ENCODE measurements around the gene COQ7. TPM values are rescaled to one million over a fixed set of nuclear protein-coding genes. Genes with fewer than 3 reads are reported as not detected.
A peak's percentile ranks its signal among the peaks of the same experiment; 100 is the strongest.

The COQ7 gene
- 10 to 100 TPM; 13.3 to 16.3 TPM for total RNA-seq

- POLR2A ChIA-PET = interaction anchor here (0.6 to 1.2 kb wide), 8 partner anchors 9 to 1782 kb away, joined by 3 to 5 read pairs (median 4); partner anchors contain the start of genes ARL6IP1 and VPS35L
- H3K4me1 Mint-ChIP-seq = peaks cover 8% of the 10 kb centered on the region
Measured at GRCh38 chr16:19067349-19068236, at the start of gene COQ7. COQ7 (plus strand) TSS chr16:19067614; CDS start chr16:19067665, 51 bp downstream.

GRCh38 chr16:19020689-19021088, 46.7 kb upstream of the COQ7 start:
- no peak for DNase-seq
- no peaks in the 10 kb centered on the region for H3K36me3 Mint-ChIP-seq
- H3K27me3 Mint-ChIP-seq = peaks cover 3% of the 10 kb centered on the region
- POLR2A ChIA-PET = no interaction called here
- H3K27ac Mint-ChIP-seq = no peak overlapping the region
- no peak for ATAC-seq (ENCODE audit: low read depth)
- no peaks in the 10 kb centered on the region for H3K9me3 Mint-ChIP-seq
- no peak overlapping the region for H3K4me3 Mint-ChIP-seq
- H3K4me1 Mint-ChIP-seq = no peaks in the 10 kb centered on the region

More at GRCh38 chr16:19067349-19068236, at the start of gene COQ7:
- no peaks in the 10 kb centered on the region for H3K36me3 Mint-ChIP-seq
- H3K27ac Mint-ChIP-seq = peak within 1 kb of the TSS; percentile 91
- peak within 1 kb of the TSS; percentile 90 for H3K4me3 Mint-ChIP-seq
- no peaks in the 10 kb centered on the region for H3K9me3 Mint-ChIP-seq
- no peaks in the 10 kb centered on the region for H3K27me3 Mint-ChIP-seq
- peak; percentile 96 for DNase-seq
- ATAC-seq (ENCODE audit: low read depth) = peak; percentile 94

- ATAC-seq (ENCODE audit: low read depth) = no peak
- H3K4me1 Mint-ChIP-seq = no peaks in the 10 kb centered on the region
- no peaks in the 10 kb centered on the region for H3K36me3 Mint-ChIP-seq
- H3K4me3 Mint-ChIP-seq = no peak overlapping the region
- no peaks in the 10 kb centered on the region for H3K9me3 Mint-ChIP-seq
- H3K27me3 Mint-ChIP-seq = peaks cover 3% of the 10 kb centered on the region
- POLR2A ChIA-PET = no interaction called here
- no peak overlapping the region for H3K27ac Mint-ChIP-seq
- DNase-seq = no peak
Measured at GRCh38 chr16:19021747-19022146, 45.7 kb upstream of the COQ7 start.

- DNase-seq (no peak), ATAC-seq (ENCODE audit: low read depth) (no peak)
- H3K27ac Mint-ChIP-seq = no peak overlapping the region
- H3K4me1 Mint-ChIP-seq = no peaks in the 10 kb centered on the region
- no peaks in the 10 kb centered on the region for H3K36me3 Mint-ChIP-seq
- no peaks in the 10 kb centered on the region for H3K9me3 Mint-ChIP-seq
- no peaks in the 10 kb centered on the region for H3K27me3 Mint-ChIP-seq
- POLR2A ChIA-PET = no interaction called here
- no peak overlapping the region for H3K4me3 Mint-ChIP-seq
Measured at GRCh38 chr16:19027416-19027815, 40.0 kb upstream of the COQ7 start.

GRCh38 chr16:19029980-19030379, 37.4 kb upstream of the COQ7 start:
- DNase-seq = no peak
- Mint-ChIP-seq H3K9me3 (no peaks in the 10 kb centered on the region), H3K27ac (no peak overlapping the region), H3K27me3 (peaks cover 2% of the 10 kb centered on the region), H3K4me1 (no peaks in the 10 kb centered on the region), H3K4me3 (no peak overlapping the region), H3K36me3 (no peaks in the 10 kb centered on the region)
- no peak for ATAC-seq (ENCODE audit: low read depth)
- POLR2A ChIA-PET = no interaction called here

- no peak overlapping the region for H3K27ac Mint-ChIP-seq
- H3K4me1 Mint-ChIP-seq = no peaks in the 10 kb centered on the region
- no peaks in the 10 kb centered on the region for H3K36me3 Mint-ChIP-seq
- no peak for DNase-seq
- H3K27me3 Mint-ChIP-seq = peaks cover 2% of the 10 kb centered on the region
- H3K4me3 Mint-ChIP-seq = no peak overlapping the region
- POLR2A ChIA-PET = no interaction called here
- no peak for ATAC-seq (ENCODE audit: low read depth)
- no peaks in the 10 kb centered on the region for H3K9me3 Mint-ChIP-seq
Measured at GRCh38 chr16:19031738-19032137, 35.7 kb upstream of the COQ7 start.

GRCh38 chr16:19033761-19034160, 33.7 kb upstream of the COQ7 start:
- no peak for ATAC-seq (ENCODE audit: low read depth)
- H3K4me1 Mint-ChIP-seq = no peaks in the 10 kb centered on the region
- peaks cover 2% of the 10 kb centered on the region for H3K27me3 Mint-ChIP-seq
- no peak overlapping the region for H3K4me3 Mint-ChIP-seq
- H3K9me3 Mint-ChIP-seq = no peaks in the 10 kb centered on the region
- DNase-seq = no peak
- H3K36me3 Mint-ChIP-seq = no peaks in the 10 kb centered on the region
- H3K27ac Mint-ChIP-seq = no peak overlapping the region
- POLR2A ChIA-PET = no interaction called here

- POLR2A ChIA-PET = no interaction called here
- no peaks in the 10 kb centered on the region for H3K36me3 Mint-ChIP-seq
- no peaks in the 10 kb centered on the region for H3K27me3 Mint-ChIP-seq
- no peaks in the 10 kb centered on the region for H3K9me3 Mint-ChIP-seq
- H3K27ac Mint-ChIP-seq = no peak overlapping the region
- H3K4me1 Mint-ChIP-seq = no peaks in the 10 kb centered on the region
- DNase-seq (no peak), ATAC-seq (ENCODE audit: low read depth) (no peak)
- no peak overlapping the region for H3K4me3 Mint-ChIP-seq
Measured at GRCh38 chr16:19040400-19040799, 27.0 kb upstream of the COQ7 start.

- H3K27ac Mint-ChIP-seq = no peak overlapping the region
- H3K27me3 Mint-ChIP-seq = no peaks in the 10 kb centered on the region
- ATAC-seq (ENCODE audit: low read depth) (no peak), DNase-seq (no peak)
- POLR2A ChIA-PET = no interaction called here
- no peaks in the 10 kb centered on the region for H3K4me1 Mint-ChIP-seq
- H3K9me3 Mint-ChIP-seq = no peaks in the 10 kb centered on the region
- no peak overlapping the region for H3K4me3 Mint-ChIP-seq
- H3K36me3 Mint-ChIP-seq = no peaks in the 10 kb centered on the region
Measured at GRCh38 chr16:19044769-19045168, 22.6 kb upstream of the COQ7 start.

- POLR2A ChIA-PET = no interaction called here
- Mint-ChIP-seq H3K27me3 (no peaks in the 10 kb centered on the region), H3K4me1 (no peaks in the 10 kb centered on the region), H3K36me3 (no peaks in the 10 kb centered on the region), H3K27ac (no peak overlapping the region), H3K9me3 (no peaks in the 10 kb centered on the region), H3K4me3 (no peak overlapping the region)
- DNase-seq (no peak), ATAC-seq (ENCODE audit: low read depth) (no peak)
Measured at GRCh38 chr16:19046062-19046461, 21.4 kb upstream of the COQ7 start.

GRCh38 chr16:19062706-19063105, 4.7 kb upstream of the COQ7 start:
- no peaks in the 10 kb centered on the region for H3K36me3 Mint-ChIP-seq
- no peak overlapping the region for H3K27ac Mint-ChIP-seq
- no peak for DNase-seq
- peaks cover 6% of the 10 kb centered on the region for H3K4me1 Mint-ChIP-seq
- no peak overlapping the region for H3K4me3 Mint-ChIP-seq
- POLR2A ChIA-PET = no interaction called here
- H3K27me3 Mint-ChIP-seq = no peaks in the 10 kb centered on the region
- H3K9me3 Mint-ChIP-seq = no peaks in the 10 kb centered on the region
- ATAC-seq (ENCODE audit: low read depth) = no peak

GRCh38 chr16:19066988-19067348, 446 bp upstream of the COQ7 start:
- DNase-seq (no peak), ATAC-seq (ENCODE audit: low read depth) (no peak)
- Mint-ChIP-seq H3K4me1 (peaks cover 8% of the 10 kb centered on the region), H3K9me3 (no peaks in the 10 kb centered on the region), H3K27me3 (no peaks in the 10 kb centered on the region), H3K27ac (peak overlapping the region; percentile 91), H3K36me3 (no peaks in the 10 kb centered on the region), H3K4me3 (peak overlapping the region; percentile 90)
- POLR2A ChIA-PET = interaction anchor here (0.6 to 1.2 kb wide), 7 partner anchors 9 to 1783 kb away, joined by 3 to 5 read pairs (median 4); partner anchors contain the start of genes ARL6IP1 and VPS35L

- peak overlapping the region; percentile 90 for H3K4me3 Mint-ChIP-seq
- H3K9me3 Mint-ChIP-seq = no peaks in the 10 kb centered on the region
- POLR2A ChIA-PET = interaction anchor here (0.6 to 1.2 kb wide), 4 partner anchors 143 to 487 kb away, joined by 4 to 5 read pairs (median 4); partner anchors contain the start of gene VPS35L
- peaks cover 8% of the 10 kb centered on the region for H3K4me1 Mint-ChIP-seq
- DNase-seq (no peak), ATAC-seq (ENCODE audit: low read depth) (no peak)
- H3K36me3 Mint-ChIP-seq = no peaks in the 10 kb centered on the region
- peak overlapping the region; percentile 91 for H3K27ac Mint-ChIP-seq
- H3K27me3 Mint-ChIP-seq = no peaks in the 10 kb centered on the region
Measured at GRCh38 chr16:19068237-19068815, 912 bp downstream of the COQ7 start.

All from activated naive CD8-positive, alpha-beta T cell treated with anti-CD3 and anti-CD28 coated beads, Interleukin-2, amount 10 ng/mL, durations not matched to agents 7 days and 5 days (primary cell).